Measurements from ENCODE around the gene GPR156. TPM values are rescaled to one million over a fixed set of nuclear protein-coding genes. Genes with fewer than 3 reads are reported as not detected.

GPR156 gene
- total RNA-seq, 4 donors from 2014 or later, result 0.21 to 2.1 (median 0.50) TPM

DNA sequence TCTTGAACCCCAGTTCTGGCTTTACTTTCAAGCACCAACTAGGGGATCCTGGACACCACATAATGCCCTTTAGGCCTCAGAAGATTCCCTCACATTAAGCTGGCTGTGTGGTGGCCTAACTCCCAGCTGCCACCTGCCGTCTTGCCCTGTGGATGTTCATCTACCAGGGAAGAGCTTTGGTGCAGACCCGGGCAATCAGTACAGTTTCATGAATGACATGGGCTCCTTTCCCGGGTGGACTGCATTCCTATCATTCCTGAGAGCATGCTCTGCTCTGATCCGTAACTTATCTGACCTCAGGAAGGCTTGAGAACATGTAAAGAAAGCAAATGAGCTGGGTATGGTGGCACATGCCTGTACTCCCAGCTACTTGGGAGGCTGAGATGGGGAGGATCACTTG lies 140.8 kb downstream of the GPR156 start:
- no peaks in the 10 kb centered on the region for H3K4me1 ChIP-seq
- no peaks in the 10 kb centered on the region for H3K36me3 ChIP-seq
- DNase-seq (ENCODE audit: low spot score in 2 of 2), result no peak
- H3K4me3 ChIP-seq, result no peak overlapping the region
- peaks cover 0 to 8% (median 0%) of the 10 kb centered on the region in 4 donors for H3K9me3 ChIP-seq
- TF ChIP-seq POLR2A (IDR thresholded peaks at IDR 0.05) (no peak), EP300 (IDR thresholded peaks at IDR 0.05) (no peak)
- TF ChIP-seq, protein P1, sequence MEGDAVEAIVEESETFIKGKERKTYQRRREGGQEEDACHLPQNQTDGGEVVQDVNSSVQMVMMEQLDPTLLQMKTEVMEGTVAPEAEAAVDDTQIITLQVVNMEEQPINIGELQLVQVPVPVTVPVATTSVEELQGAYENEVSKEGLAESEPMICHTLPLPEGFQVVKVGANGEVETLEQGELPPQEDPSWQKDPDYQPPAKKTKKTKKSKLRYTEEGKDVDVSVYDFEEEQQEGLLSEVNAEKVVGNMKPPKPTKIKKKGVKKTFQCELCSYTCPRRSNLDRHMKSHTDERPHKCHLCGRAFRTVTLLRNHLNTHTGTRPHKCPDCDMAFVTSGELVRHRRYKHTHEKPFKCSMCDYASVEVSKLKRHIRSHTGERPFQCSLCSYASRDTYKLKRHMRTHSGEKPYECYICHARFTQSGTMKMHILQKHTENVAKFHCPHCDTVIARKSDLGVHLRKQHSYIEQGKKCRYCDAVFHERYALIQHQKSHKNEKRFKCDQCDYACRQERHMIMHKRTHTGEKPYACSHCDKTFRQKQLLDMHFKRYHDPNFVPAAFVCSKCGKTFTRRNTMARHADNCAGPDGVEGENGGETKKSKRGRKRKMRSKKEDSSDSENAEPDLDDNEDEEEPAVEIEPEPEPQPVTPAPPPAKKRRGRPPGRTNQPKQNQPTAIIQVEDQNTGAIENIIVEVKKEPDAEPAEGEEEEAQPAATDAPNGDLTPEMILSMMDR (IDR thresholded peaks at IDR 0.05), result no peak
- WGBS, 2 donors, result 44 to 60% methylated on average over 4 of the region's 4 CpGs
- no peaks in the 10 kb centered on the region for H3K27me3 ChIP-seq
- no peak overlapping the region for H3K27ac ChIP-seq

DNA sequence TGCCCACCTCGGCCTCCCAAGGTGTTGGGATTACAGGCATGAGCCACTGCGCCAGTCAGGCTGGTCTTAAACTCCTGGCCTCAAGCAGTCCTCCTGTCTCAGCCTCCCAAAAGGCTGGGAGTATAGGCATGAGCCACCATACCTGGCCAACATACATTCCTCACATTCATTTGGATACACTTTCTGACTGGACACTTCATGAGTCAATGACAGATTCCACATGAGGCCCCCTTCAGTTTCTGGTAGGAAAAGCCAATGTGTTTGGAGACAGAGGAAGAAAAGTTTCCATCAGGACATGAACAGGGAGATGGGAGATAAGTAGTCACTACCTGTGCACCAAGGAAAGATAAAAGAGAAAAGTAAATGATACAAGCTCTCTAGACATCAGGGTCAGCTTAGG lies 141.3 kb downstream of the GPR156 start:
- no peaks in the 10 kb centered on the region for H3K27me3 ChIP-seq
- H3K27ac ChIP-seq, result no peak overlapping the region
- no peak for DNase-seq (ENCODE audit: low spot score in 2 of 2)
- TF ChIP-seq EP300 (IDR thresholded peaks at IDR 0.05) (no peak), POLR2A (IDR thresholded peaks at IDR 0.05) (no peak)
- TF ChIP-seq, protein P1 (IDR thresholded peaks at IDR 0.05), result no peak
- H3K4me3 ChIP-seq, result no peak overlapping the region
- H3K4me1 ChIP-seq, result no peaks in the 10 kb centered on the region
- 85 to 92% methylated on average over 2 of the region's 2 CpGs for WGBS, 2 donors
- peaks cover 0 to 8% (median 0%) of the 10 kb centered on the region in 4 donors for H3K9me3 ChIP-seq
- H3K36me3 ChIP-seq, result no peaks in the 10 kb centered on the region

DNA sequence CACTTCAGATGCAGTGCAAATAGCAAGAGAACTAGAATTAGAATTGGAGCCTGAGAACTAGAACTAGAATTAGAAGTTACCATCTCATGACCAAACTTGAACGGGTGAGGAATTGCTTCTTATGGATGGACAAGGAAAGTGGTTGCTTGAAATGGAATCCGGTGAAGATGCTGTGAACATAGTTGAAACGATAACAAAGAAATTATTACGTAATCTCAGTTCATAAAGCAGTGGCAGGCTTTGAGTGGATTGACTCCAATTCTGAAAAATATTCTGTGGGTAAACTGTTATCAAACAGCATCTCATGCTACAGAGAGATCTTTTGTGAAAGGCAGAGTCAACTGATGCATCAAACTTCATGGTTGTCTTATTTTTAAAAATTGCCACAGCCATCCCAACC lies 142.8 kb downstream of the GPR156 start:
- no peaks in the 10 kb centered on the region for H3K4me1 ChIP-seq
- TF ChIP-seq, protein P1 (IDR thresholded peaks at IDR 0.05), result no peak
- no peak for TF ChIP-seq EP300 (IDR thresholded peaks at IDR 0.05)
- TF ChIP-seq POLR2A (IDR thresholded peaks at IDR 0.05), result no peak
- WGBS, 2 donors, result 84 to 86% methylated on average over 4 of the region's 4 CpGs

GRCh38 chr3:120140098-120140742 lies 144.8 kb downstream of the GPR156 start:
- whole genome bisulfite sequencing, 2 donors, result 97 to 98% methylated on average over 36 to 52 of the region's 52 CpGs
- DNase-seq (ENCODE audit: low spot score in 2 of 2), result no peak
- no peaks in the 10 kb centered on the region for H3K27me3 ChIP-seq
- no peaks in the 10 kb centered on the region for H3K36me3 ChIP-seq
- H3K4me3 ChIP-seq, result no peak overlapping the region
- peaks cover 0 to 8% (median 0%) of the 10 kb centered on the region in 4 donors for H3K9me3 ChIP-seq
- TF ChIP-seq POLR2A (IDR thresholded peaks at IDR 0.05) (no peak), EP300 (IDR thresholded peaks at IDR 0.05) (no peak)
- TF ChIP-seq, protein P1 (IDR thresholded peaks at IDR 0.05), result no peak
- H3K27ac ChIP-seq, result no peak overlapping the region
- no peaks in the 10 kb centered on the region for H3K4me1 ChIP-seq

More for the DNA sequence above, 142.8 kb downstream of the GPR156 start:
- Histone ChIP-seq H3K9me3 (peaks cover 0 to 8% (median 0%) of the 10 kb centered on the region in 4 donors), H3K27ac (no peak overlapping the region), H3K27me3 (no peaks in the 10 kb centered on the region), H3K36me3 (no peaks in the 10 kb centered on the region), H3K4me3 (no peak overlapping the region)
- no peak for DNase-seq (ENCODE audit: low spot score in 2 of 2)

GRCh38 chr3:120139140-120139539 lies 145.9 kb downstream of the GPR156 start:
- no peak for DNase-seq (ENCODE audit: low spot score in 2 of 2)
- Histone ChIP-seq H3K27me3 (no peaks in the 10 kb centered on the region), H3K4me3 (no peak overlapping the region), H3K36me3 (no peaks in the 10 kb centered on the region), H3K4me1 (no peaks in the 10 kb centered on the region), H3K9me3 (peaks cover 0 to 8% (median 0%) of the 10 kb centered on the region in 4 donors), H3K27ac (no peak overlapping the region)
- TF ChIP-seq EP300 (IDR thresholded peaks at IDR 0.05) (no peak), POLR2A (IDR thresholded peaks at IDR 0.05) (no peak)
- TF ChIP-seq, protein P1 (IDR thresholded peaks at IDR 0.05), result no peak
- 95 to 99% methylated on average over 4 of the region's 4 CpGs for WGBS, 2 donors

All from tibial nerve (tissue), 4 donors.